ENCODE results near the gene GCHFR. TPM values are rescaled to one million over a fixed set of nuclear protein-coding genes. Genes with fewer than 3 reads are reported as not detected.

Gene GCHFR
- total RNA-seq, 1 experiment from 2014 or later, result 1.5 TPM

GRCh38 chr15:40722354-40722753 is 41.5 kb upstream of the GCHFR start:
- no peak for ATAC-seq
- ChIA-PET RAD21 (ENCODE audit: low non-redundant PET in 1 of 2, low total read pairs in 2 of 2, uncharacterized antibody in 2 of 2, unreplicated experiment in 2 of 2) (no interaction called here), POLR2A (no interaction called here), CTCF (interaction anchor here (0.7 kb wide), 1 partner anchor 34 kb away, joined by 3 read pairs; no protein-coding TSS in a partner anchor)
- no peaks in the 10 kb centered on the region for H3K9me3 ChIP-seq (ENCODE audit: control insufficient read depth in 1 of 2, insufficient read depth in 1 of 2, low read depth in 1 of 2, low read length in 2 of 2)
- intact Hi-C loops (cut with micrococcal nuclease), result no loop called here
- TF ChIP-seq SRF (IDR thresholded peaks at IDR 0.05; ENCODE audit: low read depth) (no peak), TCF7L2 (IDR thresholded peaks at IDR 0.05; ENCODE audit: borderline replicate concordance, extremely low read depth, insufficient read depth, insufficient read length) (no peak), POLR2AphosphoS5 (IDR thresholded peaks at IDR 0.05; ENCODE audit: low read depth, low read length) (no peak), MAX (IDR thresholded peaks at IDR 0.05) (no peak), SP1 (IDR thresholded peaks at IDR 0.05; ENCODE audit: low read depth) (no peak), RAD21 (IDR thresholded peaks at IDR 0.05; ENCODE audit: low read depth) (no peak), ZNF274 (IDR thresholded peaks at IDR 0.05; ENCODE audit: low read depth, low read length) (no peak), CEBPB (IDR thresholded peaks at IDR 0.05; ENCODE audit: low read depth) (no peak), FOSL1 (IDR thresholded peaks at IDR 0.05; ENCODE audit: low read depth) (no peak), YY1 (IDR thresholded peaks at IDR 0.05; ENCODE audit: extremely low read depth, insufficient replicate concordance, low read depth, low read length) (no peak), ELF1 (IDR thresholded peaks at IDR 0.05; ENCODE audit: borderline replicate concordance, low read depth) (no peak), REST (IDR thresholded peaks at IDR 0.05; ENCODE audit: low read depth) (no peak), ATF3 (IDR thresholded peaks at IDR 0.05) (no peak), CBX3 (IDR thresholded peaks at IDR 0.05; ENCODE audit: low read depth) (no peak), SIN3A (IDR thresholded peaks at IDR 0.05; ENCODE audit: low read depth) (no peak), CTCF (IDR thresholded peaks at IDR 0.05 in 2 of 3, conservative IDR thresholded peaks at IDR 0.05 in 1 of 3; ENCODE audit: borderline replicate concordance in 1 of 3, insufficient read depth in 1 of 3, low read depth in 2 of 3, low read length in 2 of 3) (no peak), EZH2 (IDR thresholded peaks at IDR 0.05) (no peak), EGR1 (IDR thresholded peaks at IDR 0.05; ENCODE audit: low read depth) (no peak), ZFX (IDR thresholded peaks at IDR 0.05) (no peak)
- H3K4me1 ChIP-seq (ENCODE audit: control insufficient read depth in 1 of 2, insufficient read depth in 2 of 2, low read length in 2 of 2), result peaks cover 4 to 11% of the 10 kb centered on the region in 2 experiments; a peak in 3 of 4 replicates
- H3K9ac ChIP-seq (ENCODE audit: low read length), result no peak overlapping the region
- no peak overlapping the region for H3K4me2 ChIP-seq (ENCODE audit: low read length)
- H3K36me3 ChIP-seq (ENCODE audit: control insufficient read depth in 1 of 2, insufficient read depth in 2 of 2, low read length in 2 of 2), result peaks cover 8 to 26% of the 10 kb centered on the region in 2 experiments
- no peak for DNase-seq (ENCODE audit: low read depth, low spot score)
- H3K79me2 ChIP-seq (ENCODE audit: insufficient read depth, low read length), result 0 out of 2 replicates have a peak, but pooled peaks cover 3% of the 10 kb centered on the region
- no TSS peak for BruUV-seq (replicated peaks)
- H3K4me3 ChIP-seq (replicated peaks in 1 of 2; ENCODE audit: low read depth in 1 of 2, low read length in 2 of 2), result no peak overlapping the region
- H3K27me3 ChIP-seq (ENCODE audit: insufficient read depth, low read length), result no peaks in the 10 kb centered on the region
- no peak overlapping the region for H3K27ac ChIP-seq (ENCODE audit: low read depth, low read length)
- H2AFZ ChIP-seq (ENCODE audit: low read depth, low read length, poor library complexity, severe bottlenecking), result no peak overlapping the region
- H3K9me2 ChIP-seq (ENCODE audit: insufficient read depth), result no peaks in the 10 kb centered on the region
- H4K20me1 ChIP-seq (ENCODE audit: insufficient read depth), result no peaks in the 10 kb centered on the region

Measured in HCT116 (cell line).